NCI-H2081 treated with DMSO at 0.1 percent for 48 hours (cell line): ENCODE results near the gene GFAP.

Source experiments
- DNase-seq: peaks from one replicate; lab custom pipeline; 2025; lab: John Stamatoyannopoulos, UW

Gene GFAP

GRCh38 chr17:44899074-44899782 is 16.1 kb downstream of the GFAP start, which contains the start of gene EFTUD2:
TSS of gene EFTUD2 (minus strand) at chr17:44899445. CDS start at chr17:44894521, 4,924 bp downstream.
- DNase-seq: peak; percentile 86

DNA sequence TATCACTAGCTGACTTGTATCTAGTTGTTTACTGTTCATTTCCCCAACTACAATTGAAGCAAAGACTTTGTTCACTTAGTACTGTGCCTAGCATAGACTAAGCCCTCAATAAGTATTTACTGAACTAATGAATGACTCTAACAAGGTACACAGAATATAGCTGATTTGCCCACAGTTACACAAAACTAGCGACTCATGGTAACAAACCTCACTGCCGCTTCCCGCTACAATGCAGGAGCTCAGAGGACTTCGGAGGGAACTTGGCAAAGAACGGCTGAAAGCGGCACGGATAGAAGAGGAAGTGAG is 16.6 kb downstream of the GFAP start:
- no peak for DNase-seq

- DNase-seq: no peak
Observed at GRCh38 chr17:44894642-44895041, 20.7 kb downstream of the GFAP start.

GRCh38 chr17:44892250-44892649 is 23.1 kb downstream of the GFAP start:
- DNase-seq: no peak

DNA sequence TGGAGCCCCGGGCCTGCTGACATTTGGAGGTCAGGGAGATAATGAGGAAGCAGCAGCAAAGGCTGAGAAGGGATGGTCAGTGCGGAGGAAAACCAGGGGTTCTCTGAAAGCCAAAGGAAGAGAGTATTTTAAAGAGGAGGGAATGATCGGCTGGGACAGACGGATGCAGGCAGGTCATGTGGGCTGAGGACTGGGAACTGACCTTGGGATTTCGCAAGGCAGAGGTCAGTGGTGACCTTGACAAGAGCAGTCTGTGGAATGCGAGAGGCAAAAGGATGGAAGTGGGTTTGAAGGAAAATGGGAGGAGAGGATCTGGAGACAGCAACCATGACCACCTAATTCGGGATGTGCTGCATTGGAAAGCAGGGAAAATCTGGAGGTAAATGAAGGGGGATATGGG is 26.3 kb downstream of the GFAP start:
- no peak for DNase-seq

- DNase-seq: no peak
Observed at GRCh38 chr17:44887971-44888954, 27.0 kb downstream of the GFAP start.

DNA sequence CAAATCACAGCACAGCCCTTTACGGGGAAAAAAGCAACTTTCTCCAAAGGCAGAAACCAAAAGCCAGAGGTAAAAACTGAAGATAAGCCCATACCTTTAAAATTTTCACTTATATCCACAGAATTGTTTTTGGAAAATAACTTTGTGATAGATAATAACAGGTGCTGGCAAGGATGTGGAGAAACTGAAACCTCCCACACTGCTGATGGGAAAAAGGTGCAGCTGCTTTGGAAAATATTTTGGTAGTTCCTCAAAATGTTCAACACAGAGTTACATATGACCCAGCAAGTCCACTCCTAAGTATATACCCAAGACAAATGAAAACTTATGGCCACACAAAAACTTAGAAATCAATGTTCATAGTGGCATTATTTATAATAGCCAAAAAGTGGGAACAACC is 28.3 kb downstream of the GFAP start:
- no peak for DNase-seq

- DNase-seq: no peak
Observed at GRCh38 chr17:44884941-44885340, 30.4 kb downstream of the GFAP start.

DNA sequence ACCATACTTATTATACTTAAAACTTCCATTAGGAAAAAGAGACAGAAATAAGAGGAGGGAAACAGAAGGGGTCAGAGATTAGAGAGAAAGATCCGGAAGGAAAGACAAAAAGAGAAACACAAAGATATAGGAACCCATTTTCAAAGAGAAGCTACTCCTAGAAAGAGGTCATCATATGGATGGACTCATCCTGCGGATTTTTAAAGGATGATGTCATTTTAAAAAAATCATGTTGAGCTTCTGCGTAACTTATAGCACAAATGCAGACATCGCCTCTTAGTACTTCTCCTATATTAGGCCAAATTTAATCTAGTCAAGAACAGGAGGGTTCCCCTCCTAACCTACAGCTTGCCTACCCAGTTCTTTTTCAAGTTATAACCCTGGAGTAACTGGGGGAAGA is 34.2 kb downstream of the GFAP start:
- no peak for DNase-seq

DNA sequence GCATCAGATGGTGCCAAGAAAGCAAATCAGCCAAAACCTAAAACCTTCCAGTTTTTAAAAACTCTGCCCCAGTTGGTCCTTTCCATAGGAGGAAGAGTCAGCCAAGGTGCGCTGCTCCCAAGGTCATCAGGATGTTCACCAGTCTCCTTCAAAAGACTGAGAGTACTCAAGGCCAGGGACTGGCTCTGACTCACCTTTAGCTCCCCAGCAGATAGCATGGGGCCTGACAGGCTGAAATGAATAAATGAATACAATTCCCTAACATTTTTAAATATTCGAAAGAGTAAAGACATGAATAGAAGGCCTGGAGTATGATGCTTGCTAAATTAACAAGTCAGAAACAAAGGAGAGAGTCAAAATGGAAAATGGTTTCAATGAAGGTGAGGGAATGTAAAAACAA is 35.2 kb downstream of the GFAP start:
- no peak for DNase-seq

DNA sequence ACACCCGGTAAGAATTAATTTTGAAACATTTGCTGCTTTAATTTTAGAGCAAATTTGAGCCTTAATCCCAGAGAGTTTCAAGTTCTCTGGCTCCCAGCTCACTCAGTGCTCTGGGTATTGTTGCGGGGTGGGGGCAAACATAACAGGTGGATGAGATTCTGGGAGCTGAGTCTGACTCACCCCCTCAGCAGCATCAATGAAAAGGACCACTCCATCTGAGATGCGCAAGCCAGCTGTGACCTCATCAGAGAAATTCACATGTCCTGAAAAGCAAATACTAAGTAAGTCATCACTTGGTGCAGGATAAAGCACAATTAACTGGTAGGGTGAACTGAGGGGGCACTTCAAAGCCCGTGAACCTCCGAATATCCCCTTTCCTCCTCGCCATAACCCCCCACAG is 35.9 kb downstream of the GFAP start:
- DNase-seq: no peak

DNA sequence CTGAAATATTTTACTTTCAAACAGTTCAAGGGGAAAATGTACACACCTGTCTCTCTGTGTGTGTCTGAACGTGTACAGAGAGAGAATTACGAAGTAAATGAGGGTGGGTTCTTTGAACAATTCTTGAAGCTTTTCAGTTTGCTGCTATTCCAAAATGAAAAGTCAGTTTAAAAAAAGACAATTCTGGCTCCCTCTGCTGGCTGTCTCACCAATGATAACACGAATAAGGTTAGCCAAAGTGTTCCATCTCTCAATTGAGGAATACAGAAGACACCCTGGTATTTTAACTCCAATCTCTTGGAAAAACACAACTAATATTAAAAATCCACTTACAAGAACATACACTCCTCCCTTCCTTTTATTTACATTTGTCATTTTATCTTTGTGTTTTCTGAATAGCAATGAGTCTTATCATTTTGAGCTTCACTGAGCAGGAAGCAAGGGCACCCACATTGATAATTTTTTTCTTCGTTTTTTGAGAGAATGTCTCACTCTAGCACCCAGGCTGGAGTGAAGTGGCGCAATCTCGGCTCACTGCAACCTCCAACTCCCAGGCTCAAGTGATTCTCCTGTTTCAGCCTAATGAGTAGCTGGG is 36.6 kb downstream of the GFAP start:
- no peak for DNase-seq

DNA sequence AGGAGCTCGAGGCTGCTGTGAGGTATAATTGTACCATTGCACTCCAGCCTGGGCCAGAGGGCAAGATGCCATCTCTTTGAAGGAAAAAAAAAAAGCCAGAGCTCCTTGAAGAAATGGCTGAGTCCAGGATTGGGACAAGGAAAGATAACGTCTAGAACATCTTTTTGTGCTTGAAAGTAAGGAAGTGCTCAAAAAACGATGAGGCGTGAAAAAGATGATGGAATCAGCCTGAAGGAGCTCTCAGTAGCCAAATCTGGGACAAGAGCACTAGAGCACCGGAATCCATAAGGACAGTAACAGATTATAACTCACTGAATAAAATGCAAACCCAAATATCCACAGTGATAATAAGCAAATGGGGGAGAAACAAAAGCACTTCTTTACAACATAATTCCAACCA is 38.2 kb downstream of the GFAP start:
- DNase-seq: no peak

DNA sequence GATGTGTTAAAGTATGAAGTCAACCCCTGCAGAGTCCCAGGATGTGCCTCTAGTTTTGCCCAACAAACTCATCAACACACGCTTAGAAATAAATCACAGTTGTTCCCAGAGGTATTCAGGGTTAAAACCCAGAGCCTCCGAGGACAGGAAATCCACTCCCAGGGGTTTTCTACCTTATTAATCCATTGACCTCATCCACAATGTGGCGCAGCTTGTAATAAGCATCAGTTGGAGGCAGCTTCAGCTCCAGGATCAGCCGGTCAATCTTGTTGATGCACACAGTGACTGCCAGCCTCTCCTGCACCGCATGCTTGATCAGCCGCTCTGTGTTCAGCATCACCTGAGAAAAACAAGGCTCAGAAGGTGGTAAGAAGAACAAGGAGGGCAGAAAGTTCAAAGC is 39.5 kb downstream of the GFAP start:
- DNase-seq: no peak

DNA sequence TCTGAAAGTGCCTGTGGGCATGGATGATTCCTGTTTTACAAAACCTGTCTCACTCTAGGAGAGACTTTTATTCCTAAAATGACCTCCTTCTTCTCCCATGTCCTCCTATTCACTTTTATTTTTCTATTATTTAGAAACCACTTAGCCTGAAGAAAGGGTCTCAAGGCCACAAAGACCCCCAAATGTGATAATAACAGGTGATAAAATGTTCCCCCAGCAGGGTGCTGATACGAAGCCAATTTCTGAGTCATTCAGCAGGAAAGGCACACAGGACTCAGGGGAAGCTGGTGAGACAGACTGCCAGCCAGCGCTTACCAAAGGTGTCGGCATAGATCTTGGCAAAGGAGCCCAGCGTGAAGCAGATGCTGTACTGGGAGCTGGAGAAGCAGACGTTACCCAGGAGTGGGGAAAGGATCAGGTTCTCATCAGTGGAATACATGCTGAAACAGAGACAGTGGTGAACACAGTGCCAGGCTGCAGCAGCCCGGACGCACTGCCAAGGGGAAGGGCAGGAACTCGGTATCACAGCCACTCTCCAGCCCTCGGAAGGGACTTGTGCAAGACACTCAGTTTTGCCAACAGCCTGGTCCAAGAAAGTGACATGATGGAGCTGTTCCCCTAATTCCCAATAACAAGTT is 43.0 kb downstream of the GFAP start:
- peak; percentile 91 for DNase-seq

GRCh38 chr17:44871556-44871955 is 43.7 kb downstream of the GFAP start:
- DNase-seq: no peak

- no peak for DNase-seq
Observed at GRCh38 chr17:44867841-44868240, 47.5 kb downstream of the GFAP start.

DNA sequence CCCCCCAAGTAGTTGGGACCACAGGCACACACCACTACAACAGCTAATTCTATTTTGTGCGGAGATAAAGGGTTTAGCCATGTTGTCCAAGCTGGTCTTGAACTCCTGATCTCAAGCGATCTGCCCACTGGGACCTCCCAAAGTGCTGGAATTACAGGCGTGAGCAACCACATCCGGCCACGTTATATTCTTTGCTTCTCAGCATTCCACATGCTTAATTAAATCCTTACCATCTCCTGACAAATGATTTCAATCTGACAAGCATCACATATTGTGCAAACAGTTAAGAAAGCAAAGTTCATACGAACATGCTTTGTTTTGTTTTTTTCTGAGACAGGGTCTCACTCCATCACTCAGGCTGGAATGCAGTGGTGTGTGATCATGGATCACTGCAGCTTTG is 49.4 kb downstream of the GFAP start:
- DNase-seq: no peak

- DNase-seq: peak; percentile 31
Observed at GRCh38 chr17:44865231-44865660, 50.1 kb downstream of the GFAP start.

GRCh38 chr17:44864831-44865230 is 50.5 kb downstream of the GFAP start:
- no peak for DNase-seq

DNA sequence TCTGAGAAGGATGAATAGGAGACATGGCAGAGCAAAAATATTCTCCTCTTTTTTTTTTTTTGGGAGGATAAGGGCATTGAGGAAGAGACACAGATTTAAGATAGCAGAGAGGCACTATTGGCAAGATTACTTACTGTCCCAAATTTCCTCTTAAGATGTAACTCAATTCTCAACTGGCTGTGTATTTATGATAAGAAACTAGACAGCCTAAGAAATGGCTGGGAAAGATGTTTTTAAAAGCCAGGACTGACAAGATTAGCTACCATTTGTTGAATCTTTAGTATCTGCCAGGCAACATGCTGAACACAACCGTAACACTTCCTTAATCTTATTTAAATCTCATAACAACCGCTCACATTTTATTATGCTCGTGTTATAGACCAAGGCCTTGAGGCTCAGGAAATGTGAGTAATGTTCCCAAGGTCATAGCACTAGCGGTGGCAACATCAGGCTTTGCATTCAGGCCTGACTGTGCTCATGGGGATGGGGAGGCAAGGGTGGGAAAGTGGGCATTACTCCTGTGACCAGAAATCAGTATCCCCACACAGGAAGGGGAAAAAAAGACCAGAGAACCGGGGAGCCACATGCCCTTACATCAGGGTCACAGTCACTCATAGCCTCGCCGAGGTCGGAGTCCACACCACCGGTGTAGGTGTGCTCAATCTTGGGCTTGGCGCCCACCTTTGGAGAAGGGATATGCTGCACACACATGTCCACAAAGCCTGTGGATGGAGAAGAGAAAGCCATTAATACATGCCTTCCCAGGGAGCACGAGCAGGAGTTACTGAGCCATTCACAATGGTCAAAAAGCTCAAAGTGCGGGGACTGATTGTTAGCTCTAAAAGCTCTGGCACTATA is 52.0 kb downstream of the GFAP start:
- no peak for DNase-seq
